Measurements from ENCODE around the gene BTBD10.

BTBD10 gene

DNA sequence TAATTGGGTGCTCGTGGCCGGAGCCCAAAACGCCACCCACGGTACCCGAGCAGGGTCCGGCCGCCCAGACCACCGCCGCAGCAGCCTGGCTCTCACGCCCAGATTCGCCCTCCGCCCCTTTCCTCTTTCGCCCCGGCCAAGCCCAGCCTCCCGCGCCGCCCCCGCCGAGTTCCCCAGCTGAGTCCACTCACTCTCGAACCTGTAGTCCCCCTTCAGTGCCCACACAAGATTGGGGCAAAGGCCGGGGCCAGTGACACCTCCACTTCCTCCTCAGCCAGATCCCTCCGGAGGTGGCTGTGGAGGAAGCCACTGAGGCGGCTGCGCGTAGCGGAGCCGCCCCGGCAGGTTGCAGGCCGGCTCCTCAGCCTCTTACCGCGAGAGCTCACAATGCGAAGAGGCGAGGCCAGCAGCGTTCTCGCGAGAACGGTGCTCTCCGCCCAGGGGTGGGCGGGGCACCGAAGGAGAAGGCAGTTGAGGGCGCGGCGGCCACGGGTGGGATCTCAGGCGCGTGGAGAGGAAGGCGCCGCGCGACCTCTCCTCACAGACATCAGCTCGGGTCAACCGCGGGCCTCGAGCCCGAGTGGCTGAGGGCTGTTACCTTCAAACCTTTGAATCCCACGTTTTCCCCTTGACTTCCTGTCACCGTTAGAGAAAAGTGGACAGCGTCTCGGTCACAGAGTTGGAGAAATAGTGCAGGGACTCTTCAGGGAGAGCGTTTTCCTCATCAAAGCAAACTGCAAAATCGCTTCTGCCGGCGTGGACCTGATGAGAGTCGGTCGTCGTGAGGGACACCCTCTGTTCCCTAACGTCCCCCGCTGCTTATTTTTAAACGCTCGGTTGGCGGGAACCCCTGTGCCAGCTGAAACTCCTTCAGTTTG lies at the start of gene BTBD10:
Gene BTBD10 (minus strand): TSS at position 322 of the 878 bp plus-strand sequence. CDS start 18,098 bp downstream, outside the sequence.
- peak; percentile 94 for DNase-seq

DNA sequence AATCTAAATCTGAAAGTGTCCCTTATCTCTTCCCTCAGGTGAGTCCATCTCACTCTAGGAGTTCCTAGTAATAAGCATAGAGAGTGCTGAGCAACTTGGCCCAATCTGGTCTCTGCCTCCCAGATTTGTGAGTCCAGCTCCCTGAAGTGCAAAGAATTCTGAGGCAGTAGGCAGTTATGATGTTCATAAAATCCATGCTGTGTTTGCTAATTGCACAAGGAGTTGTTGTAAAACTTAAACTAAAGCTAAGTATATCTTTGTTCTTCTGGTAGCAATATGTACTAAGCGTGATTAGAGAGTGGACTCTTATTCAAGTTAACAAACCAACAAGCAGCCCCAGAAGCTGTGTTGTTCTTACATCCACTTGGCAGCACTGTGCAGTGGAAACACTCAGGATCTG lies 40.4 kb upstream of the BTBD10 start:
- no peak for DNase-seq

DNA sequence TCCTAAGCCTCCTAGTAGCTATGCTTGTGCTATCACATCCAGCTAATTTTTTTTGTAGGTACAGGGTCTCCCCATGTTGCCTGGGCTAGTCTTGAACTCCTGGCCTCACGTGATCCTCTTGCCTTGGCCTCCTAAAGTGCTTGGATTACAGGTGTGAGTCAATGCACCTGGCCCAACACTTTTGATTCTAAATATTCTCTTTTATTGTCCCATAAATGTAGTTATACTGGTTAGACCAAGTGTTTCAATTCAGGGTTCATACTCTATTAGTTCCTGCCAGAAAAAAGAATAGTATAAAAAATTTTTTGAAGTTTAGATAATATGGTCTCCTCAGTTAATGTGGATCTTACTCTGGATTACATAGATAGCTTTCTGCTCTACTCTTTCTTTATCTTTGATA lies 39.5 kb upstream of the BTBD10 start:
- no peak for DNase-seq

DNA sequence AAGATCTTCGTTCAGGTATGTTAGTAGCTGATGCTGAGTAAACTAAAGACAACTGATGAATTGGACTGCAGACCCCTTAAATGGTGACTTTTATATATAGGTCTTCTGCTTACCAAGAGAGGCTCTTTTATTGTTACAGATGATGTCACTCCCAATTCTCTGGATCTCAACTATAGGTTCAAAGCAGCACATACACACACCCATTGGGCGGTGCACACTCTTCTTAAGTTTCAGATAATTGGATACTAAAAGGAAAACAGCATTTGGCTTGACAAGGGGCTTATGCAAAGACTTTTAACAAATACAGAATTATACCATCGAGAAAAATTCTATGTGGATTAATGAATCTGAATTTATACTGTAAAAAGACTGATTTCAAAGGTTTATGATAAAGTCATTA lies 32.9 kb upstream of the BTBD10 start, which contains the start of gene PTH:
Gene PTH (minus strand): TSS at position 69 of the 400 bp plus-strand sequence. CDS start 3,142 bp downstream, outside the sequence.
- DNase-seq = no peak

DNA sequence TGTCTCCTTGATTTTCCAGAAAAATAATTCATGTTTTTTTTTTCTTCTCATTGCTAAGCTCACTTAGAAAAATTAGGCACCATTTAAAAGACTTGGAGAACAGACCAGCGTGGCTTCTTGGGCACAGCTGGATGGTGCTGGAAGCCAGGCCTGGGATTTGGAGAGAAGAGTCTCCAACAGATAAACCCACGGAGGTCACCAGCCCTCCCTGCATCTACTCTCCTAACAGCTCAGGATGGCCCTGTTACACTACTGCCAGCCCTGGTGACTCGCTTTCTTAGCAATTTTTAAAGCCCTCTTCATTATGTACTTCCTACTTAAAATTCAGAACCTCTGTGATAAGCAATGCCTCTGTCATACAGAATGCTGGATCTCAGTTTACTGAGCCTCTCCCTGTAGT lies 31.0 kb upstream of the BTBD10 start:
- no peak for DNase-seq

DNA sequence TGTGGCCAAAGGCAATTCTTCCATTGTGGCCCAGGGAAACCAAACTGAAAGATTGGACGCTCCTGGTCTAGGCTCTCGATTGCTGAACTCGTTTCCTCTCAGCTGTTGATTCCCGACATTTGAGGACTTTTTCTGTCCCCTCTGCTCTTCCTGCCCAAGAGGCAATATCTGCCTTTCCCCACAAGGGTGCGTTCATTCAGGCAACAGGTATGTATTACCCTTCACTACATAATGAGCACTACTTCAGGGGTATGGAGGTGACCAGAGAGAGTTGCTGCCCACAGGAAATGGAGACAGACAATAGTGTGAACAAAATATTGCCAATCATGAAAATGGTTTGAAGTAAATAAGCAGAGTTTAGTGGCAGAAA lies 24.6 kb upstream of the BTBD10 start:
- no peak for DNase-seq

- DNase-seq = no peak
These were observed 24.1 kb upstream of the BTBD10 start for GRCh38 chr11:13486926-13487660.

- no peak for DNase-seq
These were observed 17.2 kb upstream of the BTBD10 start for GRCh38 chr11:13480198-13480597.

DNA sequence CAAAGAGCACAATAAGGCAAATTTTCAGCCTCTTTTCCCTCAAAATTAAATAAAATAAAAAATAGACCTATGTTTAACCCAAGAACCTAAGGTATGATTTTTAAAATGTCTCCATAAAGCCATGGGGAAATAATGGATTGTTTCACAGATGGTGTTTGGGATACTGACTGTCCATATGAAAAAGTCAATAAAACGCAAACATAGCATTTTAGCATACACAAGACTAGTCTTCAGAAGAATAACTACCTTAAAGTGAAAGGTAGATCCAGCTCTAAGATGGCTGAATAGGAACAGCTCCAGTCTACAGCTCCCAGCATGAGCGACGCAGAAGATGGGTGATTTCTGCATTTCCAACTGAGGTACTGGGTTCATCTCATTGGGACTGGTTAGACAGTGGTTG lies 16.7 kb upstream of the BTBD10 start:
- no peak for DNase-seq

GRCh38 chr11:13475091-13475490 lies 12.1 kb upstream of the BTBD10 start:
- DNase-seq = no peak

DNA sequence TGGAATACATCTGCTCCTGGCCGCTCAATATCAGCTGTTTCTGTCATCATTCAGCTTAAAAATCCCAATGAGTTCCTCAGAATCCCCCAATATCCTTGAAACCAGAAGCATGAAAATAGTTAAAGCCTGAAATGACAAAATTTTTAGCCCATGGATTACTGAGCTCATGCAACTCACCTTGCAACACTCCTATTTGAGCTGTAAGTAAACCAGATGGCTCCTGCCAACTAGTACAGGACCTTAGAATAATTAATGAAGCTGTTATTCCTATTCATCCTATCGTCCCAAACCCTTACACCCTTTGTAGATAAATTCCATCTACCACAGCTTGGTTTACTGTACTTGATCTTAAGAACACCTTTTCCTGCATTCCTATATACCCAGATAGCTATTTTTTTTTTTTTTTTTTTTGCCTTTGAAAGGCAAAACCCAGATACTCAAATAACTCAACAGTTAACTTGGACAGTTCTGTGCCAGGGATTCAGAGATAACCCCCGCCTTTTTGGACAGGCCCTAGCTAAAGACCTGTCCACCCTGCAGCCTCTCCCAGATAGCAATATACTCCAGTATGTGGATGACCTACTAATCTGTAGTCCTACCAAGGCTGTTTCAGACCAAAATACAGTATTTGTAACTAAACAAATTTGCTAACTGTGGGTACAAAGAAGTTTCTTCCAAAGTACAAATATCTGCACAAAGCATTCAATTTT lies 10.1 kb upstream of the BTBD10 start:
- DNase-seq = no peak

GRCh38 chr11:13468750-13469149 lies 5.7 kb upstream of the BTBD10 start:
- no peak for DNase-seq

- no peak for DNase-seq
These were observed 2.9 kb upstream of the BTBD10 start for GRCh38 chr11:13465909-13466371.

DNA sequence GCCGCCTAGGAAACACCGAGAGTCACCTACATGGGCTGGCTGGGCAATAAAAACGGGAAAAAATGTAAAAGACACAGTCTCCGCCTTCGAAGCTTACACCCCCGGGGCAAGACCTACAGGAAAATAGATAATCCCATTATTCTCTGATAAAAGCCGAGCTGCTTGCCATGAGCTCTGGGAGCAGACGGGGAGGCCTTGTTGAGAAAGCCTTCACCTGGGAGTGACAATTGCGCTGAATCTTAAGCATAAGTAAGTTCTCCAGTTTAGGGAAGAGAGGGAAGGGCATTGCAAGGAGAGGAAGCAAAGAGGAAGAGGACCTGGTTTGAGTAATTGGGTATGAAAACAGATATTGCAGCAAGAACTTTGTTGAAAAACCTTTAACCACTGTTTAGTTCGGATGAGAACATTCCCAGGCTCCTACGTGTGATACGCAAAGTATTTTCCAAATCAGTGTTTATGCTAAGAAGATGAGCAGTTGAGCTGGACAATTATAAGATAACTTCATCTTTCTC lies 813 bp upstream of the BTBD10 start:
- no peak for DNase-seq

DNA sequence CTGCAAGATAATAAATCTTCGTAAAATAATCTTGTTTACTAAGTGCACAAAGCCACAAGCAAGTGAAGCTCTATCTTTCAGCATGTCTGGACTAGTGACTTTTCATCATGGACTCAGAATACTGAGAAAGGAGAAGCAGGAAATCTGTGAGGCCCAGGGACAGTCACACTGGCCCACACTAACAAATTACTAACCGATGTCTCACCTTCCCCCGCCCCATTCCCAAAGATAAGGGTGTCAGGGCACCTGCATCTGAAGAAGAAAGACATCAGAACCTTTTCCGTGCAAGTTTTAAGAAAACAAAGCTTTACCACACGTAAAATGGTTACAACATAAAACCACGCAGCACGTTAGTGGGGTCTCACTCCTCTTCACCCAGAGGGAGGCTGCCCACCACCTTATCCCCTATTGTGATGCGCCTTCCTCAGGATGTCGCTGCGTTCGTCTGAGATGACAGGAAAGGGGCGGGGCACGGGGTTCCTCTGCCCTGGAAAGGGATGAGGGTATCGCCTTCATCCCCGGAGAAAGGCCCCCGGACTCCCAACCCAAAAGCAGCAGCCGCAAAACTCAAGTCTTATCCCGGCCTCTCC lies 616 bp downstream of the BTBD10 start:
- peak; percentile 60 for DNase-seq

GRCh38 chr11:13461291-13461690 lies 1.7 kb downstream of the BTBD10 start:
- no peak for DNase-seq

DNA sequence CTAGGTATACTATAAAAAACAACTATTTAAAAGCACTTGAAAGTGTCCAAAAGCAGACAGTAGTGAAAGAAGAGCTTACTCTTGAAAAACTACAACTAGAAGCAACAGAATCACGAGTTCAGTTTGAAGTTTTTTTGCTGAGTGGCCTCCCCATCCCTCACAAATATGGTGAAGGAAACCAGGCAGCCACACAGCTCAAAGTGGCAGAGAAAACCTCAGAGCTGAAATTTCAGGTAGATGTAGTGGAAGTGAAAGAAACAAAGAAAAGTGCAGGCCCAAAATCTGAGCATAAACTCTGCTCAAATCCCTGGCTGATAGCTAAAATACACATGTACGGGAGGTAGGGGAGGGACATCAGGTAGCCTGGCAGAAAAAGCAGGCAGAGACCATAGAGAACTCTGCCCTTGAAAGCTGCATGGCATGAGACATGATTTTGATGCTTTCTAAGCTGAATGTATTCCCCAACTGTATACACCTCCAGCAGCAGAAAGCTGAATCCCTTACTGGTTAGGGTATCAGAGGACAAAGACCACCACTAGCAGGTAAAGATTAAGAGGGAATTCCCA lies 12.1 kb downstream of the BTBD10 start:
- no peak for DNase-seq

- DNase-seq = no peak
These were observed 13.5 kb downstream of the BTBD10 start for GRCh38 chr11:13449522-13449921.

DNA sequence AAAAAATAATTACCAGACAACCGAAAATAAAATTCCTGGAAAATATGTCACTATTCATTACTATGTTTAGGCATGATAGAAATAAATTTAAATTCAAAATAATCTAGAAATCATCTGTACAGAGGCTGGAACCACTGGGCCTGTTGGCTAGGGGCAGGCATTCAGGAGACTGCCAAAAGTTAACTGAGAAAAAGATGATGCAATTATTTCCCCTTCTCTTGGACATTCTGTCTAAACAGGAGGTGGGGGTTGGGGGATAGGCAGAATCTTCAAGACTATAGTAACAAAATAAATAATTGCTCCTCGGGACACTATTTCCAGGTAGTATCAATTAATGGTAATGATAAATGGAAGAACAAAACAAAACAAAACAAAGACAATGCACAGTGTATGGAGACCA lies 14.1 kb downstream of the BTBD10 start:
- DNase-seq = peak; percentile 16

GRCh38 chr11:13446444-13446843 lies 16.6 kb downstream of the BTBD10 start:
- DNase-seq = no peak

GRCh38 chr11:13445588-13445987 lies 17.4 kb downstream of the BTBD10 start:
- no peak for DNase-seq
